DND-41 (cell line): ENCODE results near the gene SLC25A19.

Experiments used
- ATAC-seq: fragments of 200-7000 bp; cut with Tn5 transposase; 3 replicates; pipeline ENCODE4 v1.9.1; 2021; ENCODE audit warnings: low read depth; ENCODE audit not compliant: insufficient read depth
- DNase-seq: peaks from one replicate; pipeline ENCODE4 v3.0.0-alpha.2; 2020
- H2AFZ ChIP-seq: 2 replicates; pipeline ENCODE4 v1.6.0; 2012; ENCODE audit warnings: low read depth, low read length
- H3K27ac ChIP-seq: 2 replicates; pipeline ENCODE4 v1.5.1; 2012; ENCODE audit warnings: low read length, inconsistent platforms
- H3K27me3 ChIP-seq: fragments of 200-600 bp; sonication (generic); 2 replicates; pipeline ENCODE4 v1.6.0; 2012; ENCODE audit warnings: low read length, mild to moderate bottlenecking, inconsistent platforms; ENCODE audit not compliant: insufficient read depth, poor library complexity
- H3K36me3 ChIP-seq: 2 replicates; pipeline ENCODE4 v1.5.1; 2012; ENCODE audit warnings: low read length, inconsistent platforms; ENCODE audit not compliant: insufficient read depth
- H3K4me1 ChIP-seq: 2 replicates; pipeline ENCODE4 v1.5.1; 2012; ENCODE audit warnings: mild to moderate bottlenecking, low read length; ENCODE audit not compliant: insufficient read depth
- H3K4me2 ChIP-seq: 2 replicates; pipeline ENCODE4 v1.6.0; 2012; ENCODE audit warnings: mild to moderate bottlenecking, moderate library complexity, low read length, inconsistent platforms; ENCODE audit not compliant: insufficient read depth
- H3K4me3 ChIP-seq, 2 experiments: fragments of 200-600 bp in 1 of 2; shearing (Covaris generic) in 1 of 2; 2 replicates each; pipeline ENCODE4 v1.5.1; 2012 to 2016; ENCODE audit warnings: inconsistent platforms in 2 of 2, low read length in 2 of 2, mild to moderate bottlenecking in 2 of 2, low read depth in 1 of 2, moderate library complexity in 1 of 2
- H3K79me2 ChIP-seq: 2 replicates; pipeline ENCODE4 v1.6.0; 2012; ENCODE audit warnings: low read length, inconsistent platforms; ENCODE audit not compliant: insufficient read depth
- H3K9ac ChIP-seq: 2 replicates; pipeline ENCODE4 v1.6.0; 2012; ENCODE audit warnings: low read depth, mild to moderate bottlenecking, inconsistent platforms, low read length, moderate library complexity
- H3K9me3 ChIP-seq: 2 replicates; pipeline ENCODE4 v1.5.1; 2012; ENCODE audit warnings: low read length, moderate library complexity, mild to moderate bottlenecking, inconsistent platforms; ENCODE audit not compliant: insufficient read depth, severe bottlenecking
- H4K20me1 ChIP-seq: 2 replicates; pipeline ENCODE4 v1.6.0; 2012; ENCODE audit warnings: low read length; ENCODE audit not compliant: insufficient read depth
- CTCF ChIP-seq: IDR thresholded peaks from 2 replicates; pipeline ENCODE4 v1.5.1; 2012; ENCODE audit warnings: borderline replicate concordance, low read length, moderate library complexity, mild to moderate bottlenecking; ENCODE audit not compliant: poor library complexity, severe bottlenecking; ENCODE audit errors: extremely low read depth
- EZH2 ChIP-seq: IDR thresholded peaks from 3 replicates; pipeline ENCODE4 v1.6.1; 2012; ENCODE audit warnings: borderline replicate concordance, low read depth, mild to moderate bottlenecking, moderate library complexity, low read length, inconsistent platforms; ENCODE audit not compliant: severe bottlenecking

The SLC25A19 gene

GRCh38 chr17:75244133-75244866 lies 44.9 kb downstream of the SLC25A19 start:
- no peaks in the 10 kb centered on the region for H3K9me3 ChIP-seq
- H3K36me3 ChIP-seq: peaks cover 81% of the 10 kb centered on the region
- no peak overlapping the region for H3K9ac ChIP-seq
- H3K4me2 ChIP-seq: no peak overlapping the region
- H2AFZ ChIP-seq: no peak overlapping the region
- ATAC-seq (no peak), DNase-seq (no peak)
- H3K4me1 ChIP-seq: no peaks in the 10 kb centered on the region
- H3K79me2 ChIP-seq: peaks cover 21% of the 10 kb centered on the region
- H3K27ac ChIP-seq: no peak overlapping the region
- TF ChIP-seq EZH2 (no peak), CTCF (no peak)
- peaks cover 14% of the 10 kb centered on the region for H4K20me1 ChIP-seq
- no peaks in the 10 kb centered on the region for H3K27me3 ChIP-seq
- H3K4me3 ChIP-seq: no peak overlapping the region

- Histone ChIP-seq H3K36me3 (peaks cover 94% of the 10 kb centered on the region), H3K4me2 (no peak overlapping the region), H3K4me1 (no peaks in the 10 kb centered on the region), H3K9me3 (no peaks in the 10 kb centered on the region), H3K79me2 (peaks cover 8% of the 10 kb centered on the region), H3K27me3 (no peaks in the 10 kb centered on the region), H2AFZ (no peak overlapping the region), H3K4me3 (no peak overlapping the region), H3K9ac (no peak overlapping the region), H4K20me1 (peaks cover 25% of the 10 kb centered on the region), H3K27ac (no peak overlapping the region)
- no peak for ATAC-seq
- no peak for TF ChIP-seq EZH2
- no peak for TF ChIP-seq CTCF
- no peak for DNase-seq
These were observed 46.7 kb downstream of the SLC25A19 start for GRCh38 chr17:75242461-75243042.

GRCh38 chr17:75241996-75242460 lies 47.2 kb downstream of the SLC25A19 start:
- ATAC-seq: no peak
- Histone ChIP-seq H4K20me1 (peaks cover 27% of the 10 kb centered on the region), H3K27ac (no peak overlapping the region), H2AFZ (no peak overlapping the region), H3K4me3 (no peak overlapping the region), H3K4me2 (no peak overlapping the region), H3K4me1 (no peaks in the 10 kb centered on the region), H3K27me3 (no peaks in the 10 kb centered on the region), H3K79me2 (peaks cover 5% of the 10 kb centered on the region), H3K9ac (no peak overlapping the region), H3K36me3 (peaks cover 97% of the 10 kb centered on the region), H3K9me3 (no peaks in the 10 kb centered on the region)
- DNase-seq: no peak
- TF ChIP-seq CTCF: no peak
- TF ChIP-seq EZH2: no peak
